ENCODE data around the gene CGRRF1.

The CGRRF1 gene

DNA sequence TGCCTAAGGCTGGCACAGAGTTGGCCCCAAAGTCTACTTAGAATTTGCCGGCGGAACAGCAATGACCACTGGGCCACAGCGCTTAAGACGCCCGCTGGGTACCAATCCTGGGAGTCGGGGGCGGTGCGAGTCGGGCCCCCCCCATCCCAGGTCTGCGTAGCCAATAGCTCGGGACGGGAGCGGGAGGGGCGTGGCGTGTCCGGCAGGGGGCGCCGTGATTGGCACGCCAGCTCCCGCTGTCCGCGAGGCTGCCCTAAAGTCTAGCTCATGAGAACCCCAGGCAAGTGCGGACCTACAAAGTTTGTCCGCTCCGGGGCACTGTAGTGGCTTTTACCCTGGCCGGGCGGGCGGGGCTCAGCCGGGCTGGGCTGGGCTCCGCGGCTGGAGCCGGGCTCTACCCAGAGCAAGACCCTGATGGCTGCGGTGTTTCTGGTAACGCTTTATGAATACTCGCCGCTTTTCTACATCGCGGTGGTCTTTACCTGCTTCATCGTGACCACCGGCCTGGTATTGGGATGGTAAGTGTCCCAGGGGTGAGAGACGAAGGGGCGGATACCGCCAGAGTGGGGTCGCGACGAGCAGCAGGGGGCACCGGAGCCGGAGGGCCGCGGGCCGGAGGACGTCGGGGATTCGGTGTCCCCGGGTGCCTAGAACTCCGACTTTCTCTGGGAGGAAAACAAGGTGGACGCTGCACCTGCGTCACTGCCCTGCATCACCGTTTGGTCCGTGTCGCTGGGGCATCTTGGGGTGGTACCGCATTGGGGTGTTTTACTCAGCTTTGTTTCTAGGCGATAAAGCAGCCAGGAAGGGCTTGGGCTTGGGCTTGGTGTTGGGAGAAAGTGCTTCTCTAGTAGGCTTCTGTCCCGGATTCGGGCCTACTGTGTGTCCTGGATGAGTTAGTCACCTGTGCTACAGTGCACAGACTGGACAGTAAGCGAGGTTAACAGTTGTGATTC lies at the start of gene CGRRF1:
Gene CGRRF1 (plus strand): TSS at position 361 of the 956 bp plus-strand sequence. CDS start 54 bp downstream, at position 415.
- H3K9me3 ChIP-seq (ENCODE audit: insufficient read depth, low read length), result no peaks in the 10 kb centered on the region
- no peaks in the 10 kb centered on the region for H4K20me1 ChIP-seq (ENCODE audit: insufficient read depth, low read length)
- peaks cover 4% of the 10 kb centered on the region for H3K36me3 ChIP-seq (replicated peaks; ENCODE audit: low read depth, low read length)
- no peak for TF ChIP-seq EZH2phosphoT487 (IDR thresholded peaks at IDR 0.05; ENCODE audit: low read depth)
- TF ChIP-seq, protein P1, sequence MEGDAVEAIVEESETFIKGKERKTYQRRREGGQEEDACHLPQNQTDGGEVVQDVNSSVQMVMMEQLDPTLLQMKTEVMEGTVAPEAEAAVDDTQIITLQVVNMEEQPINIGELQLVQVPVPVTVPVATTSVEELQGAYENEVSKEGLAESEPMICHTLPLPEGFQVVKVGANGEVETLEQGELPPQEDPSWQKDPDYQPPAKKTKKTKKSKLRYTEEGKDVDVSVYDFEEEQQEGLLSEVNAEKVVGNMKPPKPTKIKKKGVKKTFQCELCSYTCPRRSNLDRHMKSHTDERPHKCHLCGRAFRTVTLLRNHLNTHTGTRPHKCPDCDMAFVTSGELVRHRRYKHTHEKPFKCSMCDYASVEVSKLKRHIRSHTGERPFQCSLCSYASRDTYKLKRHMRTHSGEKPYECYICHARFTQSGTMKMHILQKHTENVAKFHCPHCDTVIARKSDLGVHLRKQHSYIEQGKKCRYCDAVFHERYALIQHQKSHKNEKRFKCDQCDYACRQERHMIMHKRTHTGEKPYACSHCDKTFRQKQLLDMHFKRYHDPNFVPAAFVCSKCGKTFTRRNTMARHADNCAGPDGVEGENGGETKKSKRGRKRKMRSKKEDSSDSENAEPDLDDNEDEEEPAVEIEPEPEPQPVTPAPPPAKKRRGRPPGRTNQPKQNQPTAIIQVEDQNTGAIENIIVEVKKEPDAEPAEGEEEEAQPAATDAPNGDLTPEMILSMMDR (IDR thresholded peaks at IDR 0.05; ENCODE audit: low read depth, low read length), result peak; percentile 36; the same call in 1 of the 2 replicates
- peak within 1 kb of the TSS; percentile 88 for H2AFZ ChIP-seq (ENCODE audit: low read depth, low read length)
- H3K4me2 ChIP-seq (ENCODE audit: low read length), result peak within 1 kb of the TSS; percentile 91
- H3K9ac ChIP-seq (ENCODE audit: low read length), result peak within 1 kb of the TSS; percentile 79
- peaks cover 19% of the 10 kb centered on the region for H3K79me2 ChIP-seq (ENCODE audit: low read length)
- no peak within 1 kb of the TSS for H3K27ac ChIP-seq (ENCODE audit: low read length)
- peaks cover 10% of the 10 kb centered on the region for H3K4me1 ChIP-seq (ENCODE audit: low read length)
- H3K4me3 ChIP-seq (ENCODE audit: low read length), result peak within 1 kb of the TSS; percentile 89
- H3K27me3 ChIP-seq (ENCODE audit: low read depth, low read length), result no peaks in the 10 kb centered on the region

- no peak for TF ChIP-seq EZH2phosphoT487 (IDR thresholded peaks at IDR 0.05; ENCODE audit: low read depth)
- TF ChIP-seq, protein P1 (IDR thresholded peaks at IDR 0.05; ENCODE audit: low read depth, low read length), result no peak
Measured at GRCh38 chr14:54462048-54462447, 47.7 kb upstream of the CGRRF1 start.

DNA sequence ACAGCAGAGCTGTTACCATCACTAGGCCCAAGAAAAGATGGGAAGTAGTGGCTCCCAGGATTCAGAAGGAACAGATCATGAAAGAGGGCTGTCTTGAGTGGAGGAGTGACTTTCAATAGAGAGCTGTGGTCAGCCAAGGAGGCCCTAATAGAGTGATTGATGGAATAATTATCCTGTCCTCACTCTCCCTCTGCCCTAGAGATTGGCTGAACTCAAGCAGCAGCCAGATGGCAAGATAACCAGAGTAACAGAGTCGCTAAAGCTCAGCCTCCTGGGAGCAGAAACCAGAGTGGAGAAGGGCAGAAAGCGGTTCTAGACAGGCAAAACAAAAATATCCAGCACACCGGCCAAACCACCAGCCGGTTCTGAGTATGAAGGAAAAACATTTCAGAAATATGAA lies 44.1 kb upstream of the CGRRF1 start:
- H2AFZ ChIP-seq (ENCODE audit: low read depth, low read length), result no peak overlapping the region
- no peak overlapping the region for H3K9ac ChIP-seq (ENCODE audit: low read length)
- no peaks in the 10 kb centered on the region for H3K79me2 ChIP-seq (ENCODE audit: low read length)
- TF ChIP-seq EZH2phosphoT487 (IDR thresholded peaks at IDR 0.05; ENCODE audit: low read depth), result no peak
- no peak overlapping the region for H3K27ac ChIP-seq (ENCODE audit: low read length)
- H3K36me3 ChIP-seq (replicated peaks; ENCODE audit: low read depth, low read length), result no peaks in the 10 kb centered on the region
- no peak overlapping the region for H3K4me2 ChIP-seq (ENCODE audit: low read length)
- H3K4me3 ChIP-seq (ENCODE audit: low read length), result no peak overlapping the region
- no peaks in the 10 kb centered on the region for H3K4me1 ChIP-seq (ENCODE audit: low read length)
- H3K9me3 ChIP-seq (ENCODE audit: insufficient read depth, low read length), result 0 out of 2 replicates have a peak, but pooled peaks cover 4% of the 10 kb centered on the region
- H3K27me3 ChIP-seq (ENCODE audit: low read depth, low read length), result no peaks in the 10 kb centered on the region
- no peaks in the 10 kb centered on the region for H4K20me1 ChIP-seq (ENCODE audit: insufficient read depth, low read length)

More at GRCh38 chr14:54462048-54462447, 47.7 kb upstream of the CGRRF1 start:
- H3K4me1 ChIP-seq (ENCODE audit: low read length), result no peaks in the 10 kb centered on the region
- no peak overlapping the region for H3K9ac ChIP-seq (ENCODE audit: low read length)
- no peak overlapping the region for H3K4me3 ChIP-seq (ENCODE audit: low read length)
- no peak overlapping the region for H2AFZ ChIP-seq (ENCODE audit: low read depth, low read length)
- no peaks in the 10 kb centered on the region for H3K27me3 ChIP-seq (ENCODE audit: low read depth, low read length)
- no peak overlapping the region for H3K4me2 ChIP-seq (ENCODE audit: low read length)
- no peaks in the 10 kb centered on the region for H3K79me2 ChIP-seq (ENCODE audit: low read length)
- H4K20me1 ChIP-seq (ENCODE audit: insufficient read depth, low read length), result no peaks in the 10 kb centered on the region
- H3K9me3 ChIP-seq (ENCODE audit: insufficient read depth, low read length), result no peaks in the 10 kb centered on the region
- no peaks in the 10 kb centered on the region for H3K36me3 ChIP-seq (replicated peaks; ENCODE audit: low read depth, low read length)
- no peak overlapping the region for H3K27ac ChIP-seq (ENCODE audit: low read length)

- Histone ChIP-seq H4K20me1 (ENCODE audit: insufficient read depth, low read length) (no peaks in the 10 kb centered on the region), H3K9me3 (ENCODE audit: insufficient read depth, low read length) (0 out of 2 replicates have a peak, but pooled peaks cover 4% of the 10 kb centered on the region), H3K4me1 (ENCODE audit: low read length) (no peaks in the 10 kb centered on the region), H3K4me2 (ENCODE audit: low read length) (no peak overlapping the region), H3K4me3 (ENCODE audit: low read length) (no peak overlapping the region), H3K79me2 (ENCODE audit: low read length) (no peaks in the 10 kb centered on the region), H3K27ac (ENCODE audit: low read length) (no peak overlapping the region), H3K27me3 (ENCODE audit: low read depth, low read length) (no peaks in the 10 kb centered on the region), H2AFZ (ENCODE audit: low read depth, low read length) (no peak overlapping the region), H3K36me3 (replicated peaks; ENCODE audit: low read depth, low read length) (no peaks in the 10 kb centered on the region), H3K9ac (ENCODE audit: low read length) (no peak overlapping the region)
- no peak for TF ChIP-seq EZH2phosphoT487 (IDR thresholded peaks at IDR 0.05; ENCODE audit: low read depth)
- TF ChIP-seq, protein P1 (IDR thresholded peaks at IDR 0.05; ENCODE audit: low read depth, low read length), result no peak
Measured at GRCh38 chr14:54467280-54467679, 42.4 kb upstream of the CGRRF1 start.

All from OCI-LY3 (cell line).